Gastroesophageal sphincter (tissue), 3 donors: ENCODE measurements around the gene JAK2.

ENCODE experiments used
- CTCF ChIP-seq, 4 experiments: fragments of 200-600 bp in 2 of 4; fragments of 450-650 bp in 2 of 4; sonication (generic) in 1 of 4; IDR thresholded peaks; one replicate each; pipeline ENCODE4 v1.5.1; 2017 to 2019; ENCODE audit warnings: antibody characterized with exemption in 4 of 4, mild to moderate bottlenecking in 2 of 4, moderate library complexity in 2 of 4
- POLR2A ChIP-seq, 2 donors: fragments of 450-650 bp; IDR thresholded peaks; one replicate each; pipeline ENCODE4 v1.6.1; 2017; ENCODE audit warnings: antibody characterized with exemption in 2 of 2, mild to moderate bottlenecking in 2 of 2, moderate library complexity in 1 of 2
- POLR2AphosphoS5 ChIP-seq: sonication (generic); formaldehyde crosslinking; IDR thresholded peaks from one replicate; pipeline ENCODE4 v1.6.1; 2017; ENCODE audit warnings: antibody characterized with exemption

- no peak for TF ChIP-seq POLR2A (IDR thresholded peaks at IDR 0.05)
- no peak for TF ChIP-seq CTCF (IDR thresholded peaks at IDR 0.05)
- TF ChIP-seq POLR2AphosphoS5 = no peak
These were observed 159.1 kb downstream of the JAK2 start for GRCh38 chr9:5144217-5144616.
